ENCODE data around the gene CST1.

DNA sequence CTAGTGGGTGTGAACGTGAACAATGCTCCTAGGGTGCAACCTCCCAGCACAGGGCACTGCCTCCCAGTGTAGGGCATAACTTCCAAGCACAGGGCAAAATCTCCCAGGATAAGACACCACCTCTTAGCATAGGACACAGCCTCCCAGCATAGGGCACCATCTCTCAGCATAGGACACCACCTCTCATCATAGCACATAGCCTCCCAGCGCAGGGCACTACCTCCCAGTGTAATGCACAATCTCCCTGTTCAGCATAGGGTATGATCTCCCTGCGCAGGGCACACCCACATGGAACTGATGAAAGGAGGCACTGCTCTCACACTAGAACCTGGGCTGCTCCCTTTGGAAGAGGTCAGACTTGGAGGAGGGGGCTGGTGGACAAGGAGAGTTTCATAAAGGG is 21.3 kb upstream of the CST1 start:
- TF ChIP-seq EP300 (IDR thresholded peaks at IDR 0.05; ENCODE audit: borderline replicate concordance): no peak
- TF ChIP-seq ZBTB7A (IDR thresholded peaks at IDR 0.05; ENCODE audit: low read depth): no peak
- TF ChIP-seq YY1 (IDR thresholded peaks at IDR 0.05; ENCODE audit: low read depth): no peak
- no peak for TF ChIP-seq RAD21 (IDR thresholded peaks at IDR 0.05; ENCODE audit: low read depth)
- TF ChIP-seq FOXM1 (IDR thresholded peaks at IDR 0.05; ENCODE audit: borderline replicate concordance, low read depth): no peak
- TF ChIP-seq TAF1 (IDR thresholded peaks at IDR 0.05; ENCODE audit: low read depth): no peak
- no peak for TF ChIP-seq CREB1 (IDR thresholded peaks at IDR 0.05; ENCODE audit: low read depth)

Data from Ishikawa (cell line).